Gastroesophageal sphincter (tissue), 3 donors: Measurements from ENCODE around the gene KRT72.

ENCODE experiments used
- EP300 ChIP-seq: sonication (generic); formaldehyde crosslinking; IDR thresholded peaks from one replicate; pipeline ENCODE4 v1.6.1; 2017; ENCODE audit warnings: antibody characterized with exemption, mild to moderate bottlenecking
- POLR2A ChIP-seq, 2 donors: fragments of 450-650 bp; IDR thresholded peaks; one replicate each; pipeline ENCODE4 v1.6.1; 2017; ENCODE audit warnings: antibody characterized with exemption in 2 of 2, mild to moderate bottlenecking in 2 of 2, moderate library complexity in 1 of 2
- POLR2AphosphoS5 ChIP-seq: sonication (generic); formaldehyde crosslinking; IDR thresholded peaks from one replicate; pipeline ENCODE4 v1.6.1; 2017; ENCODE audit warnings: antibody characterized with exemption
- TF ChIP-seq, protein P1 (sequence below), 4 experiments: fragments of 200-600 bp in 2 of 4; fragments of 450-650 bp in 2 of 4; sonication (generic) in 1 of 4; IDR thresholded peaks; one replicate each; pipeline ENCODE4 v1.5.1; 2017 to 2019; ENCODE audit warnings: antibody characterized with exemption in 4 of 4, mild to moderate bottlenecking in 2 of 4, moderate library complexity in 2 of 4

DNA sequence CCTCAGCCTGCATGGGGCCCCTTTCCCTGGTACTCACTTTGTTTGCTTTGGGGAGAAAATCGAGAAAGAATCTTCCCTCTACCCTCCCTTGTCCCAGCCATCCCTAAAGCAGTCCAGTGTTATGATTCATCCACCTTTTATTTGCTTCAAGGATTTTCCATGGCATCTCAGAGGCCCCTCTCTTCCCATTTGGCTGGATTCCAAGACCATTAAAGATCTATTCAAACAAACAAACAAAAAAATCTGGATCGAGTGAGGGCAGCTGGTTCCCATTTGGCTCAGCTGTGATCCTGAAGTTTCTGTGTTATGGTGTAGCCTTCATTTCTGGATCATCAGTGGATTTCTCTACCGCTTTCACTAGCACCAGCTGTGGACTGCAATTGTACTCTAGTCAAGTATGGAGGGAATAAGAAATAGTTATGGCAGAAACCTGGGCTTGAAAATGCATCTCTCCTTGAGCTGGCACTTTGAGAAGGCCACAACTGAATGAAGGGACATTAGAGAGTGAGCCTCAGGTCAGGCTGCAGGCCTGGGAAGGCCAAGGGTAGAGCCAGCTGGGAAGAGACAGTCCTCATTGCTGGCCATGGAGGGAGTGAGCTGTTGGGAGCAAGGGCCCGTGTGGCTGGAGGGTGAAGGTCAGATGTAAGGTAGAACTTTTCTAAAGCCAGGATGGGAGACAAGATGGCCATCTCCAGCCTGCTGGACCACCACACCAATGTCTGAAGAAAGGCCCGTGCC, 62.0 kb downstream of the KRT72 start:
- TF ChIP-seq POLR2AphosphoS5: no peak
- TF ChIP-seq, protein P1, sequence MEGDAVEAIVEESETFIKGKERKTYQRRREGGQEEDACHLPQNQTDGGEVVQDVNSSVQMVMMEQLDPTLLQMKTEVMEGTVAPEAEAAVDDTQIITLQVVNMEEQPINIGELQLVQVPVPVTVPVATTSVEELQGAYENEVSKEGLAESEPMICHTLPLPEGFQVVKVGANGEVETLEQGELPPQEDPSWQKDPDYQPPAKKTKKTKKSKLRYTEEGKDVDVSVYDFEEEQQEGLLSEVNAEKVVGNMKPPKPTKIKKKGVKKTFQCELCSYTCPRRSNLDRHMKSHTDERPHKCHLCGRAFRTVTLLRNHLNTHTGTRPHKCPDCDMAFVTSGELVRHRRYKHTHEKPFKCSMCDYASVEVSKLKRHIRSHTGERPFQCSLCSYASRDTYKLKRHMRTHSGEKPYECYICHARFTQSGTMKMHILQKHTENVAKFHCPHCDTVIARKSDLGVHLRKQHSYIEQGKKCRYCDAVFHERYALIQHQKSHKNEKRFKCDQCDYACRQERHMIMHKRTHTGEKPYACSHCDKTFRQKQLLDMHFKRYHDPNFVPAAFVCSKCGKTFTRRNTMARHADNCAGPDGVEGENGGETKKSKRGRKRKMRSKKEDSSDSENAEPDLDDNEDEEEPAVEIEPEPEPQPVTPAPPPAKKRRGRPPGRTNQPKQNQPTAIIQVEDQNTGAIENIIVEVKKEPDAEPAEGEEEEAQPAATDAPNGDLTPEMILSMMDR (IDR thresholded peaks at IDR 0.05): no peak
- TF ChIP-seq EP300: no peak
- no peak for TF ChIP-seq POLR2A (IDR thresholded peaks at IDR 0.05)
